ENCODE results near the gene TMEM86B. TPM values are rescaled to one million over a fixed set of nuclear protein-coding genes. Genes with fewer than 3 reads are reported as not detected.

The TMEM86B gene
- total RNA-seq, 1 experiment from 2014 or later: 21.2 TPM

DNA sequence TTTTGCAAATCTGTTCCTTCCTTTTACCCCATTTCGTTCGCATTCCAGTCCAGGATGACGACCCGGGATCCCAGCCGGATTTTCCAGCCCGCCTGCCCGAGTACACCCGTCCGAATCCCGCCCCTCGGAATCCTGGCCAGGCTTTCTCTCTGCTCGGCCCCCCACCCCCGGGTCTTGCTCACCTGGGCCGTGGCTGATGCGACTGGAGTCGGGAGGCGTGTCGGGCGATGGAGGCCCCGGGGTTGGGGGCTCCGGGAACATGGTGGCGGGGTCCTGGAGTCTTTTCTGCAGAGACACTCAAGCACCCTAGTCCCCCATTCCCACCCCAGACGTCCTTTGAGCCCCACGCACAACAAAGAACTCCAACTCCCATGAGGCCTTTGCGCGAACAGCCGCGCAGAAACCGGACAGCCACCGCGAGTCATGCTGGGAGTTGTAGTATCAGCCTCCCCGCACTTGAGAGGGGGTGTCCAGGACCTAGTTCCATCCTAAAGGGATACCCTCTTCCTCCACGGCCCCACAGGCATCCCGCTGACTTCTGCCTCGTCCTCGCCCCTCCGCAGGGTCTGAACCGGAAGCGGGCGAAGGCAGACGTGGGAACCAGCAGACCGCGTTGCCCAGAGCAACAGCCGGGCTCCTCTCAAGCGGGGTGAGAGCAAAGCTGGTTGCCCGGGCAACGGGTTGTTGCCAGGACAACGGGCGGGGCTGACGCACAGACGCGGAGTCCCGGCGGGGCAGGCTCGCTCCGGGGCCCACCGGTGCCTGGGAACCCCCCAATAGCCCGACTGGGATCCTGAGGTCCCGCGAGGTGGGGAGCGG lies 49.6 kb downstream of the TMEM86B start:
- CTCF ChIA-PET: interaction anchor here (0.8 to 1.9 kb wide), 3 partner anchors 28 to 161 kb away, joined by 3 to 10 read pairs (median 3); partner anchors contain the start of gene KMT5C
- no peaks in the 10 kb centered on the region for H3K9me3 ChIP-seq

More for the DNA sequence above, 49.6 kb downstream of the TMEM86B start:
- intact Hi-C loops (cut with micrococcal nuclease; ENCODE audit: unreplicated experiment): loop anchor here (2.0 kb wide), 1 partner anchor 38 kb away; no protein-coding TSS in a partner anchor
- H3K27me3 Mint-ChIP-seq (ENCODE audit: insufficient read depth, unreplicated experiment): peaks cover 15% of the 10 kb centered on the region
- TF ChIP-seq, protein P1, sequence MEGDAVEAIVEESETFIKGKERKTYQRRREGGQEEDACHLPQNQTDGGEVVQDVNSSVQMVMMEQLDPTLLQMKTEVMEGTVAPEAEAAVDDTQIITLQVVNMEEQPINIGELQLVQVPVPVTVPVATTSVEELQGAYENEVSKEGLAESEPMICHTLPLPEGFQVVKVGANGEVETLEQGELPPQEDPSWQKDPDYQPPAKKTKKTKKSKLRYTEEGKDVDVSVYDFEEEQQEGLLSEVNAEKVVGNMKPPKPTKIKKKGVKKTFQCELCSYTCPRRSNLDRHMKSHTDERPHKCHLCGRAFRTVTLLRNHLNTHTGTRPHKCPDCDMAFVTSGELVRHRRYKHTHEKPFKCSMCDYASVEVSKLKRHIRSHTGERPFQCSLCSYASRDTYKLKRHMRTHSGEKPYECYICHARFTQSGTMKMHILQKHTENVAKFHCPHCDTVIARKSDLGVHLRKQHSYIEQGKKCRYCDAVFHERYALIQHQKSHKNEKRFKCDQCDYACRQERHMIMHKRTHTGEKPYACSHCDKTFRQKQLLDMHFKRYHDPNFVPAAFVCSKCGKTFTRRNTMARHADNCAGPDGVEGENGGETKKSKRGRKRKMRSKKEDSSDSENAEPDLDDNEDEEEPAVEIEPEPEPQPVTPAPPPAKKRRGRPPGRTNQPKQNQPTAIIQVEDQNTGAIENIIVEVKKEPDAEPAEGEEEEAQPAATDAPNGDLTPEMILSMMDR (IDR thresholded peaks at IDR 0.05; ENCODE audit: insufficient read depth in 1 of 2, low read depth in 1 of 2, low read length in 1 of 2, severe bottlenecking in 1 of 2, unreplicated experiment in 1 of 2): no peak
- Histone ChIP-seq H3K36me3 (ENCODE audit: control insufficient read depth, insufficient read depth, low read length) (no peaks in the 10 kb centered on the region), H3K4me1 (peaks cover 17% of the 10 kb centered on the region; the same call in 1 of the 2 replicates), H3K4me3 (ENCODE audit: low read depth, low read length) (peak overlapping the region; percentile 20), H3K27me3 (replicated peaks; ENCODE audit: control insufficient read depth, insufficient read depth, low read length) (no peaks in the 10 kb centered on the region)
- H3K27ac Mint-ChIP-seq (ENCODE audit: unreplicated experiment): peak overlapping the region; percentile 40
- no TSS peak for BruUV-seq (replicated peaks)
- H3K4me3 Mint-ChIP-seq (ENCODE audit: unreplicated experiment): peak overlapping the region; percentile 74
- no peaks in the 10 kb centered on the region for H3K36me3 Mint-ChIP-seq (ENCODE audit: insufficient read depth, unreplicated experiment)
- H3K4me1 Mint-ChIP-seq (ENCODE audit: low read depth, unreplicated experiment): peaks cover 18% of the 10 kb centered on the region
- no peaks in the 10 kb centered on the region for H3K9me3 Mint-ChIP-seq (ENCODE audit: unreplicated experiment)
- peak; percentile 77 to 78 for DNase-seq
- POLR2A ChIA-PET: no interaction called here

Small RNAs within 50 kb of the gene (microRNA-seq; reads per million reads assigned to microRNA genes)
- gene MIR6802: 1.3 reads per million
- 4.3 reads per million, percentile 29 among the genes with 10 or more reads in this experiment for gene MIR6803
- 5.0 reads per million, percentile 34 among the genes with 10 or more reads in this experiment for gene MIR6804

Other genes with a start within 250 kb of the TMEM86B start
- not detected in 2 replicates for gene GP6, start 190.5 kb downstream of the TMEM86B start, total RNA-seq (2022)
- 43.3 and 49.8 TPM in 2 replicates for gene RDH13, start 165.6 kb downstream of the TMEM86B start, total RNA-seq (2022)
- 135 and 141 TPM in 2 replicates for gene EPS8L1, start 152.9 kb downstream of the TMEM86B start, total RNA-seq (2022)
- gene PPP1R12C, start 111.1 kb downstream of the TMEM86B start, total RNA-seq (2022): 104 TPM in 2 replicates
- 11.8 and 18.0 TPM in 2 replicates for gene TNNT1, start 79.6 kb downstream of the TMEM86B start, total RNA-seq (2022)
- gene TNNI3, start 71.0 kb downstream of the TMEM86B start, total RNA-seq (2022): 2.9 and 4.2 TPM in 2 replicates
- gene DNAAF3, start 62.1 kb downstream of the TMEM86B start, total RNA-seq (2022): 0.45 and 0.91 TPM in 2 replicates
- gene SYT5, start 48.5 kb downstream of the TMEM86B start, total RNA-seq (2022): not detected in 2 replicates
- 2.3 and 2.7 TPM in 2 replicates for gene PTPRH, start 19.3 kb downstream of the TMEM86B start, total RNA-seq (2022)
- 113 and 118 TPM in 2 replicates for gene PPP6R1, start 30.3 kb upstream of the TMEM86B start, total RNA-seq (2022)
- 69.6 and 71.4 TPM in 2 replicates for gene HSPBP1, start 51.3 kb upstream of the TMEM86B start, total RNA-seq (2022)
- gene BRSK1, start 55.2 kb upstream of the TMEM86B start, total RNA-seq (2022): 24.6 and 28.6 TPM in 2 replicates
- 1.6 and 3.4 TPM in 2 replicates for gene TMEM150B, start 96.6 kb upstream of the TMEM86B start, total RNA-seq (2022)
- gene KMT5C, start 111.1 kb upstream of the TMEM86B start, total RNA-seq (2022): 25.8 and 26.3 TPM in 2 replicates
- 0.27 and 0.35 TPM in 2 replicates for gene COX6B2, start 126.0 kb upstream of the TMEM86B start, total RNA-seq (2022)
- gene GARIN5B, start 134.5 kb upstream of the TMEM86B start, total RNA-seq (2022): not detected in 2 replicates
- 0.70 and 1.1 TPM in 2 replicates for gene IL11, start 141.7 kb upstream of the TMEM86B start, total RNA-seq (2022)
- gene TMEM190, start 148.1 kb upstream of the TMEM86B start, total RNA-seq (2022): not detected in 2 replicates
- 18.1 and 22.7 TPM in 2 replicates for gene TMEM238, start 155.5 kb upstream of the TMEM86B start, total RNA-seq (2022)
- gene RPL28, start 157.2 kb upstream of the TMEM86B start, total RNA-seq (2022): 2,048 and 2,146 TPM in 2 replicates
- 279 and 293 TPM in 2 replicates for gene UBE2S, start 179.0 kb upstream of the TMEM86B start, total RNA-seq (2022)
- not detected in 2 replicates for gene SHISA7, start 214.5 kb upstream of the TMEM86B start, total RNA-seq (2022)
- gene ISOC2, start 232.9 kb upstream of the TMEM86B start, total RNA-seq (2022): 40.6 and 49.6 TPM in 2 replicates
- not detected in 2 replicates for gene C19orf85, start 236.0 kb upstream of the TMEM86B start, total RNA-seq (2022)
- gene ZNF628, start 247.9 kb upstream of the TMEM86B start, total RNA-seq (2022): 12.3 and 13.9 TPM in 2 replicates

Data from Caco-2 (cell line).